NB4 (cell line): Measurements from ENCODE around the gene HMCN2.

Experiments
- DNase-seq: peaks from one replicate; pipeline ENCODE4 v3.0.0; 2010; ENCODE audit warnings: low read depth
- H3K4me3 ChIP-seq: one replicate; pipeline ENCODE4 v1.5.1; 2011; ENCODE audit warnings: mild to moderate bottlenecking, low read depth, low read length, moderate library complexity
- MYC ChIP-seq: IDR thresholded peaks from 2 replicates; pipeline ENCODE4 v1.6.1; 2011; ENCODE audit warnings: low read depth, low read length
- POLR2A ChIP-seq: IDR thresholded peaks from 2 replicates; pipeline ENCODE4 v1.6.1; 2011; ENCODE audit warnings: mild to moderate bottlenecking; ENCODE audit not compliant: insufficient read length; ENCODE audit errors: extremely low read depth
- TF ChIP-seq, protein P1 (sequence below): IDR thresholded peaks from 2 replicates; pipeline ENCODE4 v1.6.1; 2011; ENCODE audit warnings: low read depth, low read length
- TF ChIP-seq, protein P2 (sequence below): IDR thresholded peaks from one replicate; pipeline ENCODE4 v1.5.1; 2012; ENCODE audit warnings: low read depth, low read length

HMCN2 gene

GRCh38 chr9:130302785-130303612 lies 37.4 kb downstream of the HMCN2 start:
- DNase-seq = no peak
- TF ChIP-seq MYC = no peak
- no peak for TF ChIP-seq POLR2A
- TF ChIP-seq, protein P1, sequence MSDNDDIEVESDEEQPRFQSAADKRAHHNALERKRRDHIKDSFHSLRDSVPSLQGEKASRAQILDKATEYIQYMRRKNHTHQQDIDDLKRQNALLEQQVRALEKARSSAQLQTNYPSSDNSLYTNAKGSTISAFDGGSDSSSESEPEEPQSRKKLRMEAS = no peak
- TF ChIP-seq, protein P2, sequence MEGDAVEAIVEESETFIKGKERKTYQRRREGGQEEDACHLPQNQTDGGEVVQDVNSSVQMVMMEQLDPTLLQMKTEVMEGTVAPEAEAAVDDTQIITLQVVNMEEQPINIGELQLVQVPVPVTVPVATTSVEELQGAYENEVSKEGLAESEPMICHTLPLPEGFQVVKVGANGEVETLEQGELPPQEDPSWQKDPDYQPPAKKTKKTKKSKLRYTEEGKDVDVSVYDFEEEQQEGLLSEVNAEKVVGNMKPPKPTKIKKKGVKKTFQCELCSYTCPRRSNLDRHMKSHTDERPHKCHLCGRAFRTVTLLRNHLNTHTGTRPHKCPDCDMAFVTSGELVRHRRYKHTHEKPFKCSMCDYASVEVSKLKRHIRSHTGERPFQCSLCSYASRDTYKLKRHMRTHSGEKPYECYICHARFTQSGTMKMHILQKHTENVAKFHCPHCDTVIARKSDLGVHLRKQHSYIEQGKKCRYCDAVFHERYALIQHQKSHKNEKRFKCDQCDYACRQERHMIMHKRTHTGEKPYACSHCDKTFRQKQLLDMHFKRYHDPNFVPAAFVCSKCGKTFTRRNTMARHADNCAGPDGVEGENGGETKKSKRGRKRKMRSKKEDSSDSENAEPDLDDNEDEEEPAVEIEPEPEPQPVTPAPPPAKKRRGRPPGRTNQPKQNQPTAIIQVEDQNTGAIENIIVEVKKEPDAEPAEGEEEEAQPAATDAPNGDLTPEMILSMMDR = no peak
- H3K4me3 ChIP-seq = no peak overlapping the region

DNA sequence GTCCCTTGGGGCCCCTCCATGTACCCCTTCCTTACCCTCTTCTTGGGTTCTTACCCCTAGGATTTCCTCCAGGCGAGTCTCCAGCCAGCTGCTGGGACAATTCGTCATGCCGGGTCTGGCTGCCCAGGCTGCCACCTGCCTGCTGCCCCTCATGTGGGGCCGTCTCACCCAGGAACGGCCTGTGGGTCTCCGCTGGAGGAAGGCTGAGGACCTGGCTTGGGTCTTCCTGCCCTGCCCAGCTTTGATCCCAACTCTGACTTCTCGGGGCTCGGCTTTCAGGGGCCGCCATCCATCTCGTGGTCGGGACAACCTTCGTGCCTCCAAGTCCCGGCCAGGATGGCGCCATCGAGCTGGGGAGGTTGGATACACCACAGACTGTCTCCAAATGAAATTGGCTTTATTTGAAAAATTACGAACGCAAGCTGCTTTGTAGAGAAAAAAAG lies 38.1 kb downstream of the HMCN2 start:
- DNase-seq = no peak
- TF ChIP-seq POLR2A (no peak), MYC (no peak)
- TF ChIP-seq, protein P1 = no peak
- TF ChIP-seq, protein P2 = no peak
- no peak overlapping the region for H3K4me3 ChIP-seq

- no peak for DNase-seq
- no peak for TF ChIP-seq POLR2A
- TF ChIP-seq MYC = no peak
- TF ChIP-seq, protein P2 = no peak
- TF ChIP-seq, protein P1 = no peak
- H3K4me3 ChIP-seq = no peak overlapping the region
Measured at GRCh38 chr9:130304116-130304515, 38.6 kb downstream of the HMCN2 start.

DNA sequence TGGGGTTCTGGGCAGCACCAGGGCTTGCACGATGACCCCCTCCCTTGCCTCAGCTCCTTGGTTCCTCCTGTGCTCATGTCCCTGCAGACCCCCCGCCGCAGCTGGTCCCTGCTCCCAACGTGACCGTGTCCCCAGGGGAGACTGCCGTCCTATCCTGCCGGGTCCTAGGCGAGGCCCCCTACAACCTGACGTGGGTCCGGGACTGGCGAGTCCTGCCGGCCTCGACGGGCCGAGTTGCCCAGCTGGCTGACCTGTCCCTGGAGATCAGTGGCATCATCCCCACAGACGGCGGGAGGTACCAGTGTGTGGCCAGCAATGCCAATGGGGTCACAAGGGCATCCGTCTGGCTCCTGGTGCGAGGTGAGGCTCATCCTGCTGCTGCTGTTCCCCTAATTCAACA lies 39.1 kb downstream of the HMCN2 start:
- no peak for DNase-seq
- TF ChIP-seq MYC (no peak), POLR2A (no peak)
- TF ChIP-seq, protein P2 = no peak
- TF ChIP-seq, protein P1 = no peak
- no peak overlapping the region for H3K4me3 ChIP-seq

DNA sequence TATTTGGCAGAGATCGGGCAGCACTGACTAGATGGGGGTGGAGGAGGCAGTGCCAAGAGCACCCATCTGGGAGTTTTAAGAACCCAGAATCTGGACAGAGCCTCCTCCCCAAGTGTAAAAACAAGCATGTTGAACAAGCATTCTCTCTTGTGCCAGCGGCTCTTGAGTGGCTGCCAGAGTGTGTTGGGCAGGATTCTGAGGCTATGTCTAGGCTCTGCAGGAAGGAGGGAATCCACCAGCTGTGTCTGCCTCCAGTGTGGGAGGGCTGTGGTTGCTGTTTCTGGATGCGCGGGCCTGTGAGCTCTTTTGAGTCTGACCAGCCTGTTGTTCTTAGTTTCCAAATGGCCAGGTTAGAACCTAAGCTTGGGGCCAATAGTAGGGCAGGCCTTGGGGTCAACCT lies 39.8 kb downstream of the HMCN2 start:
- DNase-seq = no peak
- H3K4me3 ChIP-seq = no peak overlapping the region
- TF ChIP-seq, protein P2 = no peak
- TF ChIP-seq, protein P1 = no peak
- TF ChIP-seq POLR2A (no peak), MYC (no peak)
